ENCODE data around the gene LEKR1. TPM values are rescaled to one million over a fixed set of nuclear protein-coding genes. Genes with fewer than 3 reads are reported as not detected.

The LEKR1 gene
- total and polyA plus RNA-seq, 2 donors (not counting 3 experiments of a cell fraction or from before 2014, with no cell fraction given): 0.07 to 0.64 TPM

DNA sequence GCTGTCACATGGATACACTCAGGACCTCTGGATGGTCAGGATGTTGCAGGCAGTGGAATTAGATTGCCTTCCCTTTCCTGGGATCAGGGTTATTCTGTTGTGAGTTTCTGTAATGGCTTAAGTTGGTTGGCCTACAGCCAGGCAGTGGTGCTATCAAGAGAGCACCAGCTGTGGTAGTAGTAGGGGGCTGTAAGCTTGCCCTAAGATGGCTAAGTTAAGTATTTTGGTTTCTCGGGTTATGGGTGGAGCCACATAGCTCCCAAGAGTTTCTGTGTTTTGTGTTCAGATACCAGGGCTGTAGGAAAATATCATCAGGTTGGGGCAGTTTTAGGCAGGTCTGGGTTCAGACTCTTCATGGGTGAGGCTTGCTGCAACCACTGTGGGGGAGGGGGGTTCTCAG, 59.6 kb downstream of the LEKR1 start:
- no peaks in the 10 kb centered on the region for H3K4me1 ChIP-seq (ENCODE audit: control insufficient read depth, extremely low read depth, insufficient read depth, low read length)
- TF ChIP-seq GATA2 (IDR thresholded peaks at IDR 0.05; ENCODE audit: insufficient read depth, insufficient read length, low read depth, low read length) (no peak), MYC (IDR thresholded peaks at IDR 0.05; ENCODE audit: low read depth, low read length) (no peak), POLR2A (IDR thresholded peaks at IDR 0.05; ENCODE audit: low read depth, low read length) (no peak), JUN (IDR thresholded peaks at IDR 0.05; ENCODE audit: borderline replicate concordance, insufficient read depth, insufficient read length, low read depth) (no peak), FOS (IDR thresholded peaks at IDR 0.05; ENCODE audit: borderline replicate concordance, insufficient read depth, low read length) (no peak)
- TF ChIP-seq, protein P1, sequence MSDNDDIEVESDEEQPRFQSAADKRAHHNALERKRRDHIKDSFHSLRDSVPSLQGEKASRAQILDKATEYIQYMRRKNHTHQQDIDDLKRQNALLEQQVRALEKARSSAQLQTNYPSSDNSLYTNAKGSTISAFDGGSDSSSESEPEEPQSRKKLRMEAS (IDR thresholded peaks at IDR 0.05; ENCODE audit: insufficient read depth, insufficient read length): no peak
- TF ChIP-seq, protein P2, sequence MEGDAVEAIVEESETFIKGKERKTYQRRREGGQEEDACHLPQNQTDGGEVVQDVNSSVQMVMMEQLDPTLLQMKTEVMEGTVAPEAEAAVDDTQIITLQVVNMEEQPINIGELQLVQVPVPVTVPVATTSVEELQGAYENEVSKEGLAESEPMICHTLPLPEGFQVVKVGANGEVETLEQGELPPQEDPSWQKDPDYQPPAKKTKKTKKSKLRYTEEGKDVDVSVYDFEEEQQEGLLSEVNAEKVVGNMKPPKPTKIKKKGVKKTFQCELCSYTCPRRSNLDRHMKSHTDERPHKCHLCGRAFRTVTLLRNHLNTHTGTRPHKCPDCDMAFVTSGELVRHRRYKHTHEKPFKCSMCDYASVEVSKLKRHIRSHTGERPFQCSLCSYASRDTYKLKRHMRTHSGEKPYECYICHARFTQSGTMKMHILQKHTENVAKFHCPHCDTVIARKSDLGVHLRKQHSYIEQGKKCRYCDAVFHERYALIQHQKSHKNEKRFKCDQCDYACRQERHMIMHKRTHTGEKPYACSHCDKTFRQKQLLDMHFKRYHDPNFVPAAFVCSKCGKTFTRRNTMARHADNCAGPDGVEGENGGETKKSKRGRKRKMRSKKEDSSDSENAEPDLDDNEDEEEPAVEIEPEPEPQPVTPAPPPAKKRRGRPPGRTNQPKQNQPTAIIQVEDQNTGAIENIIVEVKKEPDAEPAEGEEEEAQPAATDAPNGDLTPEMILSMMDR (IDR thresholded peaks at IDR 0.05; ENCODE audit: extremely low read depth in 1 of 2, insufficient read depth in 1 of 2, low read depth in 1 of 2, low read length in 2 of 2): no peak
- no peak overlapping the region for H3K4me2 ChIP-seq (ENCODE audit: insufficient read depth, low read length)
- no peaks in the 10 kb centered on the region for H3K9me3 ChIP-seq (replicated peaks; ENCODE audit: control insufficient read depth, insufficient read depth, low read length)
- DNase-seq (ENCODE audit: low read depth, low spot score) (no peak), FAIRE-seq (no peak)
- CTCF ChIA-PET: no interaction called here
- H3K79me2 ChIP-seq (ENCODE audit: control insufficient read depth, insufficient read depth, low read length): no peaks in the 10 kb centered on the region
- no peak overlapping the region for H3K9ac ChIP-seq (replicated peaks; ENCODE audit: extremely low read depth, insufficient read depth, low read length)
- no peak overlapping the region for H2AFZ ChIP-seq (ENCODE audit: low read depth, low read length)
- H3K9me1 ChIP-seq (replicated peaks; ENCODE audit: control insufficient read depth, extremely low read depth, insufficient read depth, low read length): no peaks in the 10 kb centered on the region
- BruUV-seq (replicated peaks): no TSS peak
- no peaks in the 10 kb centered on the region for H3K27me3 ChIP-seq (ENCODE audit: control insufficient read depth in 2 of 2, insufficient read depth in 2 of 2, low read length in 2 of 2)
- H3K4me3 ChIP-seq (replicated peaks in 1 of 3; ENCODE audit: insufficient read depth in 1 of 3, low read depth in 1 of 3, low read length in 3 of 3): no peak overlapping the region
- intact Hi-C loops (cut with micrococcal nuclease) (no loop called here), dilution Hi-C loops (cut with MboI; ENCODE audit: extremely low pct_ligation_motif_present, low sequenced_read_pairs) (no loop called here)
- H4K20me1 ChIP-seq (replicated peaks; ENCODE audit: control insufficient read depth, extremely low read depth, insufficient read depth, low read length): no peaks in the 10 kb centered on the region
- H3K36me3 ChIP-seq (ENCODE audit: control insufficient read depth in 2 of 2, extremely low read depth in 1 of 2, insufficient read depth in 2 of 2, low read length in 2 of 2): no peaks in the 10 kb centered on the region
- POLR2A ChIA-PET: no interaction called here
- no peak overlapping the region for H3K27ac ChIP-seq (ENCODE audit: insufficient read depth, low read depth, low read length)

Data from endothelial cell of umbilical vein (primary cell).